MM.1S (cell line): ENCODE measurements around the gene OSBP2.

Experiments
- EZH2 ChIP-seq: fragments of 300-600 bp; sonication (generic); optimal IDR thresholded peaks from 2 replicates; pipeline ENCODE3; 2017; ENCODE audit warnings: low read depth, mild to moderate bottlenecking, antibody characterized with exemption, low read length, mixed read lengths
- TF ChIP-seq, protein P1 (sequence below): fragments of 300-600 bp; sonication (generic); IDR thresholded peaks from 2 replicates; pipeline ENCODE4 v1.5.1; 2016; ENCODE audit warnings: antibody characterized with exemption, low read length, mixed read lengths

DNA sequence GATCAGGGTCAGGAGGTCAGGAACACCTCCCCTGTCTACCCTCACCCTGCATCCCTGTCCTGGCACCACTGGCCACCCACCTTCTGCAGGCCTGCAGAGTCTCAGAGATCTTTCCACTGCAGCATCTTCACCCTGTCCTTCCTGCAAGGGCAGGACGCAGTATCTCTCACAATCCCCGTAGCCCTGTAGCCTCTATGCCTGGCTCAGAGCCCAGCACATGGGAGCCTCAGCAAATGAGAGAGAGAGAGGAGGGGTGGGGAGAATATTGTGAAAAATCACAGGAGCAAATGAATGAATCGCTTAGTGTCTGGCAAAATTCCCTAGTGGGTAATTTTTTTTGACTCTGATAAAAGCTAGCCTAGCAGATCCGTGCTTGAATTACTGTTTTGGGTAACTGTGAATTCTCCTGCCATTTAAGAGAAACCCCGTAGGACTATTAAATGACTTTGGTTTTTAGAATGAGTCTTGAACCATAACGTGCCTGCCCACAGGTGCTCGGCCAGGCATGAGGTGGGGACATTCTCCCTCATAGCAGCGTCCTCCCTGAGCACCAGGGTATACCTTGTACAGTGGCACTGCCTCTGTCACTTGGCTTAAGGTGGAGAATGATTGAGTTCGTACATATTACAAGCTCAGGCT is 182.4 kb downstream of the OSBP2 start:
- TF ChIP-seq, protein P1, sequence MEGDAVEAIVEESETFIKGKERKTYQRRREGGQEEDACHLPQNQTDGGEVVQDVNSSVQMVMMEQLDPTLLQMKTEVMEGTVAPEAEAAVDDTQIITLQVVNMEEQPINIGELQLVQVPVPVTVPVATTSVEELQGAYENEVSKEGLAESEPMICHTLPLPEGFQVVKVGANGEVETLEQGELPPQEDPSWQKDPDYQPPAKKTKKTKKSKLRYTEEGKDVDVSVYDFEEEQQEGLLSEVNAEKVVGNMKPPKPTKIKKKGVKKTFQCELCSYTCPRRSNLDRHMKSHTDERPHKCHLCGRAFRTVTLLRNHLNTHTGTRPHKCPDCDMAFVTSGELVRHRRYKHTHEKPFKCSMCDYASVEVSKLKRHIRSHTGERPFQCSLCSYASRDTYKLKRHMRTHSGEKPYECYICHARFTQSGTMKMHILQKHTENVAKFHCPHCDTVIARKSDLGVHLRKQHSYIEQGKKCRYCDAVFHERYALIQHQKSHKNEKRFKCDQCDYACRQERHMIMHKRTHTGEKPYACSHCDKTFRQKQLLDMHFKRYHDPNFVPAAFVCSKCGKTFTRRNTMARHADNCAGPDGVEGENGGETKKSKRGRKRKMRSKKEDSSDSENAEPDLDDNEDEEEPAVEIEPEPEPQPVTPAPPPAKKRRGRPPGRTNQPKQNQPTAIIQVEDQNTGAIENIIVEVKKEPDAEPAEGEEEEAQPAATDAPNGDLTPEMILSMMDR, result no peak
- no peak for TF ChIP-seq EZH2
